ENCODE measurements around the gene PAX5.

DNA sequence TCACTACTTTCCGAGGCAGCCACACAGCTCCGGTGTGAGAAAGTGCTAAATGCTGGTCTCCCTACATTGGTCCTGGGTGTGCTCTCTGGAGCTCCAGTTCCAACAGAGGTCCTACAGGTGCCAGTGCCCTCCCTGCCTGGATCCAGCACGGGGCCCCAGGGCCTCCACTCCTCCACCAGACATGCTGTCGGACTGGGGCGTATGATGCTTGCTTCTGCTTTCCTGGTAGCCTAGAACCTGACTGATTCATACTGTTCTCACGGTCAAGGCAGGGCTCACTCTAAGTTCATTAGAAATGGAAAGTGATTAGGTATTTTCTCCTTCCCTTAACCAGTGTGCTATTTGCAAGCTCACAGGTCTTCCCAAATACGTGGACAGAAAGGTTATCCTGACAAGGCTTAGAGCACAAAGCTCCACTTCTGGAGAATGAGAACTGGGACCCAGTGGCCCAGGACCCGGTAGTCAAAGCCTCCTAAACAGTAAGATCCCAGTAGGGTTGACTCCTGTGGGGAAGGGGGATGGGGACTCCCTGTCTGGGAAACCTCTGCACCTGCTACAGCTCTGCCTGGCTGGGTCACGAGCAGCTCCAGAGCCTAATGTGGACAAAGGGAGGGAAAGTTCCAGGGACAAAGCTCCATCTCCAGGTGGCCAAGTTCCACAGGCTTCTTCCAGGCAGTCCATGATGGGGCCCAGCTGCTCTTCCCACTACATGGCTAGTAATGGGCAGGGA, 98.1 kb downstream of the PAX5 start:
- no peak for TF ChIP-seq SUZ12 (IDR thresholded peaks at IDR 0.05; ENCODE audit: extremely low read depth, insufficient read depth, insufficient read length)
- no peak for TF ChIP-seq YY1 (IDR thresholded peaks at IDR 0.05; ENCODE audit: insufficient read depth, insufficient read length)

All from NT2/D1 (cell line).